ENCODE results near the gene OSMR.

Gene OSMR

DNA sequence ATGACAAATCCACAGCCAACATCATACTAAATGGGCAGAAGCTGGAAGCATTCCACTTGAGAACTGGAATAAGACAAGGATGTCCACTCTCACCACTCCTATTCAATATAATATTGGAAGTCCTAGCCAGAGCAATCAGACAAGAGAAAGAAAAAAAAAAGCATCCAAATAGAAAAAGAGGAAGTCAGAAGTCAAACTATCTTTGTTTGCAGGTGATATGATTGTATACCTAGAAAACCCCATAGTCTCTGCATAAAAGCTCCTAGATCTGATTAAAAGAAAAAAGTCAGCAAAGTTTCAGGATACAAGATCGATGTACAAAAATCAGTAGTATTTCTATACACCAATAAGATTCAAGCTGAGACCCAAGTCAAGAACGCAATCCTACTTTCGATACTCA, 66.1 kb downstream of the OSMR start:
- Histone ChIP-seq H3K9ac (ENCODE audit: low read depth, low read length) (no peak overlapping the region), H3K4me1 (ENCODE audit: insufficient read depth, low read length) (no peaks in the 10 kb centered on the region), H4K20me1 (ENCODE audit: insufficient read depth, low read length) (no peaks in the 10 kb centered on the region), H3K4me3 (ENCODE audit: low read depth in 1 of 2, low read length in 2 of 2) (no peak overlapping the region), H3K27ac (ENCODE audit: low read length) (no peak overlapping the region), H2AFZ (ENCODE audit: low read depth, low read length) (no peak overlapping the region), H3K4me2 (ENCODE audit: insufficient read depth, low read length) (no peak overlapping the region), H3K27me3 (ENCODE audit: insufficient read depth, low read length, poor library complexity) (peaks cover 3% of the 10 kb centered on the region), H3K36me3 (ENCODE audit: insufficient read depth, low read length) (no peaks in the 10 kb centered on the region), H3K79me2 (ENCODE audit: insufficient read depth, low read length) (no peaks in the 10 kb centered on the region), H3K9me3 (ENCODE audit: insufficient read depth, low read length, severe bottlenecking) (peaks cover 5% of the 10 kb centered on the region)
- TF ChIP-seq CTCF (IDR thresholded peaks at IDR 0.05; ENCODE audit: borderline replicate concordance, extremely low read depth, low read length, poor library complexity, severe bottlenecking) (no peak), EZH2 (IDR thresholded peaks at IDR 0.05; ENCODE audit: borderline replicate concordance, low read depth, low read length, severe bottlenecking) (no peak)
- ATAC-seq (ENCODE audit: insufficient read depth, low read depth) (no peak), DNase-seq (no peak)

GRCh38 chr5:38913714-38914113, 67.9 kb downstream of the OSMR start:
- H3K79me2 ChIP-seq (ENCODE audit: insufficient read depth, low read length): no peaks in the 10 kb centered on the region
- DNase-seq (no peak), ATAC-seq (ENCODE audit: insufficient read depth, low read depth) (no peak)
- H3K4me1 ChIP-seq (ENCODE audit: insufficient read depth, low read length): no peaks in the 10 kb centered on the region
- no peak overlapping the region for H3K4me3 ChIP-seq (ENCODE audit: low read depth in 1 of 2, low read length in 2 of 2)
- H4K20me1 ChIP-seq (ENCODE audit: insufficient read depth, low read length): no peaks in the 10 kb centered on the region
- H3K36me3 ChIP-seq (ENCODE audit: insufficient read depth, low read length): no peaks in the 10 kb centered on the region
- H3K9me3 ChIP-seq (ENCODE audit: insufficient read depth, low read length, severe bottlenecking): peaks cover 5% of the 10 kb centered on the region
- no peak overlapping the region for H3K9ac ChIP-seq (ENCODE audit: low read depth, low read length)
- H3K27me3 ChIP-seq (ENCODE audit: insufficient read depth, low read length, poor library complexity): peaks cover 3% of the 10 kb centered on the region
- TF ChIP-seq EZH2 (IDR thresholded peaks at IDR 0.05; ENCODE audit: borderline replicate concordance, low read depth, low read length, severe bottlenecking) (no peak), CTCF (IDR thresholded peaks at IDR 0.05; ENCODE audit: borderline replicate concordance, extremely low read depth, low read length, poor library complexity, severe bottlenecking) (no peak)
- H3K4me2 ChIP-seq (ENCODE audit: insufficient read depth, low read length): no peak overlapping the region
- H2AFZ ChIP-seq (ENCODE audit: low read depth, low read length): no peak overlapping the region
- H3K27ac ChIP-seq (ENCODE audit: low read length): no peak overlapping the region

DNA sequence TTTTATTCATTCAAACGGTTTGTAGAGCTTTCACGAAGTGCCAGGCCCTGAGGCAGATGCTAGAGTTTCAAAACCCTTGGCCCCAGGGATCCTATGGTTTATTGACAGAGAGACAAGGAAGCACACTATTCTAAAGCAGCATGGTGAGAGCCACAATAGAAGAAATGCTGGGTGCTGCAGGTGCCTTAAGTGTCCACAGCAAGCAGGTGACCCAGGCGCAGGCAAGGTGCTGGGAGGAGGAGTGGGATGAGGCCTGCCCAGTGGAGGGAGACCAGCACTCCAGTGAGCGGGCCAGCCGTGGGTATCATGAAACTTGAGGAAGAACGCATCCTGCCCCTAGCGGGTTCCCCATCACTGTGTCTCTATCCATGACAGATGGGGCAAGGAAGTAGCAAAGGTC, 71.0 kb downstream of the OSMR start:
- Histone ChIP-seq H3K9me3 (ENCODE audit: insufficient read depth, low read length, severe bottlenecking) (no peaks in the 10 kb centered on the region), H3K4me1 (ENCODE audit: insufficient read depth, low read length) (no peaks in the 10 kb centered on the region), H4K20me1 (ENCODE audit: insufficient read depth, low read length) (no peaks in the 10 kb centered on the region), H3K9ac (ENCODE audit: low read depth, low read length) (no peak overlapping the region), H3K4me3 (ENCODE audit: low read depth in 1 of 2, low read length in 2 of 2) (no peak overlapping the region), H3K27me3 (ENCODE audit: insufficient read depth, low read length, poor library complexity) (peaks cover 3% of the 10 kb centered on the region), H3K79me2 (ENCODE audit: insufficient read depth, low read length) (no peaks in the 10 kb centered on the region), H3K27ac (ENCODE audit: low read length) (no peak overlapping the region), H2AFZ (ENCODE audit: low read depth, low read length) (no peak overlapping the region), H3K4me2 (ENCODE audit: insufficient read depth, low read length) (no peak overlapping the region), H3K36me3 (ENCODE audit: insufficient read depth, low read length) (no peaks in the 10 kb centered on the region)
- DNase-seq (no peak), ATAC-seq (ENCODE audit: insufficient read depth, low read depth) (no peak)
- TF ChIP-seq CTCF (IDR thresholded peaks at IDR 0.05; ENCODE audit: borderline replicate concordance, extremely low read depth, low read length, poor library complexity, severe bottlenecking) (no peak), EZH2 (IDR thresholded peaks at IDR 0.05; ENCODE audit: borderline replicate concordance, low read depth, low read length, severe bottlenecking) (no peak)

DNA sequence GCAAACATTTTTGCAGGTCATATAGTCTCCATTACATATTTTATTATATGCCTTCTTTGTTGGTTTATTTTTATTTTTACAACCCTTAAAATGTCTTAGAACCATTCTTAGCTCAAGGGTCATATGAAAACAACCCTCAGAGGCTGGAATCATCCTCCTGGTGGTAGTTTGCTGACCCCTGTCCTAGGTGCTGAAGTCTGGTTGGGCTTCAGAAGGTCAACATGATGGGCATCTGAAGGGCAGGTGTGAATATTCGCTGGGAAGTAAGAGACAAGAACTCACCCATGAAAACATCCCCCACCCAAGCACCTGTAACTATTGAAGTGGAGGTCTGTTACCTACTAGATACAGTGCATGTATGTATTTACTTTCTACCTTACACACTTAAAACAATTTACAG, 75.4 kb downstream of the OSMR start:
- Histone ChIP-seq H3K36me3 (ENCODE audit: insufficient read depth, low read length) (no peaks in the 10 kb centered on the region), H3K4me3 (ENCODE audit: low read depth in 1 of 2, low read length in 2 of 2) (no peak overlapping the region), H3K9me3 (ENCODE audit: insufficient read depth, low read length, severe bottlenecking) (no peaks in the 10 kb centered on the region), H3K27me3 (ENCODE audit: insufficient read depth, low read length, poor library complexity) (peaks cover 4% of the 10 kb centered on the region), H3K4me2 (ENCODE audit: insufficient read depth, low read length) (no peak overlapping the region), H3K27ac (ENCODE audit: low read length) (no peak overlapping the region), H3K79me2 (ENCODE audit: insufficient read depth, low read length) (no peaks in the 10 kb centered on the region), H3K9ac (ENCODE audit: low read depth, low read length) (no peak overlapping the region), H2AFZ (ENCODE audit: low read depth, low read length) (no peak overlapping the region), H3K4me1 (ENCODE audit: insufficient read depth, low read length) (no peaks in the 10 kb centered on the region), H4K20me1 (ENCODE audit: insufficient read depth, low read length) (no peaks in the 10 kb centered on the region)
- no peak for ATAC-seq (ENCODE audit: insufficient read depth, low read depth)
- no peak for DNase-seq
- TF ChIP-seq CTCF (IDR thresholded peaks at IDR 0.05; ENCODE audit: borderline replicate concordance, extremely low read depth, low read length, poor library complexity, severe bottlenecking) (no peak), EZH2 (IDR thresholded peaks at IDR 0.05; ENCODE audit: borderline replicate concordance, low read depth, low read length, severe bottlenecking) (no peak)

Data from DND-41 (cell line).